Measurements from ENCODE around the gene TKFC.

Gene TKFC

GRCh38 chr11:61340979-61341378, 8.0 kb downstream of the TKFC start:
- POLR2A ChIA-PET: no interaction called here
- TF ChIP-seq MEIS1 (CRISPR knock-in tag; IDR thresholded peaks at IDR 0.05; ENCODE audit: borderline replicate concordance) (no peak), ZNF280C (tag by site-specific recombination; IDR thresholded peaks at IDR 0.05) (no peak), ZNF610 (tag by site-specific recombination; IDR thresholded peaks at IDR 0.05; ENCODE audit: borderline replicate concordance) (no peak), ZIC2 (tag by site-specific recombination; IDR thresholded peaks at IDR 0.05) (no peak), INSM2 (tag by site-specific recombination; IDR thresholded peaks at IDR 0.05) (no peak), REPIN1 (tag by site-specific recombination; IDR thresholded peaks at IDR 0.05; ENCODE audit: low read depth) (no peak)
- TF ChIP-seq, protein P1, sequence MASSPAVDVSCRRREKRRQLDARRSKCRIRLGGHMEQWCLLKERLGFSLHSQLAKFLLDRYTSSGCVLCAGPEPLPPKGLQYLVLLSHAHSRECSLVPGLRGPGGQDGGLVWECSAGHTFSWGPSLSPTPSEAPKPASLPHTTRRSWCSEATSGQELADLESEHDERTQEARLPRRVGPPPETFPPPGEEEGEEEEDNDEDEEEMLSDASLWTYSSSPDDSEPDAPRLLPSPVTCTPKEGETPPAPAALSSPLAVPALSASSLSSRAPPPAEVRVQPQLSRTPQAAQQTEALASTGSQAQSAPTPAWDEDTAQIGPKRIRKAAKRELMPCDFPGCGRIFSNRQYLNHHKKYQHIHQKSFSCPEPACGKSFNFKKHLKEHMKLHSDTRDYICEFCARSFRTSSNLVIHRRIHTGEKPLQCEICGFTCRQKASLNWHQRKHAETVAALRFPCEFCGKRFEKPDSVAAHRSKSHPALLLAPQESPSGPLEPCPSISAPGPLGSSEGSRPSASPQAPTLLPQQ (tag by site-specific recombination; IDR thresholded peaks at IDR 0.05): no peak
- Histone ChIP-seq H3K9me3 (ENCODE audit: control insufficient read depth, insufficient read depth, low read depth, low read length) (no peaks in the 10 kb centered on the region), H3K4me1 (ENCODE audit: control insufficient read depth, insufficient read depth, low read length) (no peaks in the 10 kb centered on the region), H3K36me3 (ENCODE audit: control insufficient read depth in 2 of 2, insufficient read depth in 1 of 2, low read length in 2 of 2) (peaks cover 0 to 68% of the 10 kb centered on the region in 2 experiments; a peak in 1 of 3 replicates), H3K27ac (ENCODE audit: extremely low read depth, low read depth, low read length) (no peak overlapping the region), H3K4me3 (ENCODE audit: low read depth, low read length) (no peak overlapping the region)
- CTCF ChIA-PET: interaction anchor here (3.6 kb wide), 1 partner anchor 45 kb away, joined by 17 read pairs; no protein-coding TSS in a partner anchor

DNA sequence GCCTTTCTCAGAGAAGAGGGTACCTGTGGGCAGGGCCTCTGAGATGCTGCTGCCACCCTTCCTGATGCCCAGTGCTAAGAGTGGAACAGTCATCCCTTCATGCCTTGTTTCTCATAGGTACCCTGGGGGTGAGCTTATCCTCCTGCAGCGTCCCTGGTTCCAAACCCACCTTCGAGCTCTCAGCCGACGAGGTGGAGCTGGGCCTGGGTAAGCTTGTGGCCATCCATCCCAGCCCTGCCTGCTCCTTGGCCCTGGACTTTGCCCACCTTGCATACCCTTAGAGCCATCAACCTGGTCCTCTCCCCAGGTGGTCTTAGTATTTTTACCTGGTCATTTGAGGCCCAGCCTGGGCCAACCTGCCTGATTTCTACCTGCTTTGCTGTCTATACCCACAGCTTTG, 8.7 kb downstream of the TKFC start:
- H3K9me3 ChIP-seq (ENCODE audit: control insufficient read depth, insufficient read depth, low read depth, low read length): no peaks in the 10 kb centered on the region
- H3K4me3 ChIP-seq (ENCODE audit: low read depth, low read length): no peak overlapping the region
- peaks cover 0 to 75% of the 10 kb centered on the region in 2 experiments; a peak in 1 of 3 replicates for H3K36me3 ChIP-seq (ENCODE audit: control insufficient read depth in 2 of 2, insufficient read depth in 1 of 2, low read length in 2 of 2)
- CTCF ChIA-PET: interaction anchor here (0.7 to 3.6 kb wide), 2 partner anchors 44 to 175 kb away, joined by 3 to 17 read pairs; no protein-coding TSS in a partner anchor
- H3K4me1 ChIP-seq (ENCODE audit: control insufficient read depth, insufficient read depth, low read length): no peaks in the 10 kb centered on the region
- POLR2A ChIA-PET: interaction anchor here (0.5 to 1.6 kb wide), 2 partner anchors 20 to 48 kb away, joined by 5 read pairs; partner anchors contain the start of genes CYB561A3 and TMEM138
- no peak for TF ChIP-seq ZBTB6 (tag by site-specific recombination; IDR thresholded peaks at IDR 0.05)
- TF ChIP-seq ZNF155 (tag by site-specific recombination; IDR thresholded peaks at IDR 0.05): no peak
- no peak for TF ChIP-seq ZNF544 (tag by site-specific recombination; IDR thresholded peaks at IDR 0.05)
- TF ChIP-seq ZFP41 (tag by site-specific recombination; IDR thresholded peaks at IDR 0.05; ENCODE audit: borderline replicate concordance): no peak
- TF ChIP-seq ZNF624 (tag by site-specific recombination; IDR thresholded peaks at IDR 0.05): no peak
- no peak for TF ChIP-seq ZNF280D (tag by site-specific recombination; IDR thresholded peaks at IDR 0.05)
- TF ChIP-seq ZBTB1 (tag by site-specific recombination; IDR thresholded peaks at IDR 0.05): no peak
- TF ChIP-seq KLF16 (tag by site-specific recombination; IDR thresholded peaks at IDR 0.05): no peak
- no peak for TF ChIP-seq EGR2 (tag by site-specific recombination; IDR thresholded peaks at IDR 0.05; ENCODE audit: low read depth)
- TF ChIP-seq, protein P2, sequence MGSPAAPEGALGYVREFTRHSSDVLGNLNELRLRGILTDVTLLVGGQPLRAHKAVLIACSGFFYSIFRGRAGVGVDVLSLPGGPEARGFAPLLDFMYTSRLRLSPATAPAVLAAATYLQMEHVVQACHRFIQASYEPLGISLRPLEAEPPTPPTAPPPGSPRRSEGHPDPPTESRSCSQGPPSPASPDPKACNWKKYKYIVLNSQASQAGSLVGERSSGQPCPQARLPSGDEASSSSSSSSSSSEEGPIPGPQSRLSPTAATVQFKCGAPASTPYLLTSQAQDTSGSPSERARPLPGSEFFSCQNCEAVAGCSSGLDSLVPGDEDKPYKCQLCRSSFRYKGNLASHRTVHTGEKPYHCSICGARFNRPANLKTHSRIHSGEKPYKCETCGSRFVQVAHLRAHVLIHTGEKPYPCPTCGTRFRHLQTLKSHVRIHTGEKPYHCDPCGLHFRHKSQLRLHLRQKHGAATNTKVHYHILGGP (tag by site-specific recombination; IDR thresholded peaks at IDR 0.05): no peak
- TF ChIP-seq ZNF473 (tag by site-specific recombination; IDR thresholded peaks at IDR 0.05): no peak
- TF ChIP-seq ZNF701 (tag by site-specific recombination; IDR thresholded peaks at IDR 0.05): no peak
- no peak for TF ChIP-seq ZNF449 (tag by site-specific recombination; IDR thresholded peaks at IDR 0.05)
- no peak for TF ChIP-seq ZNF843 (tag by site-specific recombination; IDR thresholded peaks at IDR 0.05)
- H3K27ac ChIP-seq (ENCODE audit: extremely low read depth, low read depth, low read length): no peak overlapping the region

Measured in HEK293 (cell line).